WERI-Rb-1 (cell line): ENCODE results near the gene IDH3G.
"Not testable (repeated sequence)": the region's sequence is repeated elsewhere in the genome, so short reads cannot be mapped to it uniquely, and the experiment has no call there.

Experiments
- DNase-seq: peaks from one replicate; pipeline ENCODE4 v3.0.0-alpha.2; 2020
- H3K27ac ChIP-seq: fragments of 250-450 bp; sonication (Bioruptor Pico); 2 replicates; pipeline ENCODE4 v1.5.1; 2020; ENCODE audit warnings: mild to moderate bottlenecking, moderate library complexity
- H3K27me3 ChIP-seq: fragments of 250-450 bp; sonication (Bioruptor Pico); 2 replicates; pipeline ENCODE4 v1.5.1; 2021; ENCODE audit warnings: mild to moderate bottlenecking, low read depth, moderate library complexity; ENCODE audit not compliant: insufficient read depth, severe bottlenecking
- H3K36me3 ChIP-seq: fragments of 250-450 bp; sonication (Bioruptor Pico); 2 replicates; pipeline ENCODE4 v1.5.1; 2020; ENCODE audit warnings: mild to moderate bottlenecking, moderate library complexity
- H3K4me3 ChIP-seq: 2 replicates; pipeline ENCODE4 v1.5.1; 2011; ENCODE audit warnings: low read depth, mild to moderate bottlenecking, control low read depth, low read length
- H3K9me3 ChIP-seq: fragments of 250-450 bp; sonication (Bioruptor Pico); 2 replicates; pipeline ENCODE4 v1.5.1; 2021; ENCODE audit warnings: mild to moderate bottlenecking, moderate library complexity; ENCODE audit not compliant: severe bottlenecking
- CTCF ChIP-seq: IDR thresholded peaks from 2 replicates; pipeline ENCODE4 v1.5.1; 2011; ENCODE audit warnings: low read depth, mild to moderate bottlenecking, control low read depth, inconsistent platforms, low read length

The IDH3G gene

DNA sequence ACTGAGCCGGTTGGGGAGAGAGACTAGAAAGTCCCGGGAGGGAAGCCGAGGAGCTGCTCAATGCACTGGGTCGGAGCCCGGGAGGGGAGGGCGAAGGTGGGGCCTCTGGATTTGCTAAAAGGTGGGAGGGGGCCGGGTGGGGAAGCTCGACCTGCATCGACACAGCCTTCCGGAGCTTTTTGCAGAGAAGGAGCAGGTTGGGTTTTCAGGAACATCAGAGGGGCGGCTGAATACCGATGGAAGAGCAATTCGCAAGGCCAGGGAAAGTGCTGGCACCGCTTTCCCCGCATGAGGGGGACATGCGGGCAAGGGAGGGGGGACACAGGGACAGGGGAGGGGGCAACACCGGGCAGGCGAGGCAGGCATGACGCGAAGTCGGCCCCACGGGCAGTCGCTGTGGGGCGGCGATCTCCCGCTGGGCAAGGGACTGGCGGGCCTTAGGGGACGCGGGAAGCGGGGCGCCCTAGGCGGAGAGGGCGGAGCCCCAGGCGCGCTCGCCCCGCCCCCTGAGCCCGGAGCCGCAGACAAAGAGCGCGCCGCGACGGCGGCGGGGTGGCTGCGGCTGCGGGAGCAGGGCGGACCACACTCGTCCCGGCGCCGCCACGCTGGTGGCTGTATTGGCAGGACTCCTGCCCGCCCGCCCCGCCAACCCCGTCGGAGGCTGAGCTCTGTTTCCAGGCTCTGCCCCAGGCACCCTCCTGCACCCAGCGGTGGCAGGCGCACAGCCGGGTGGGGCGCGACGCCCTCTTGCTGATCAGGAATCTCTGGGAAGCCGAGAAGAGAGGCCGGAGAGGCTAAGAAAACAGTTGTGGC lies 24.6 kb upstream of the IDH3G start:
- Histone ChIP-seq H3K4me3 (peak overlapping the region; percentile 53), H3K36me3 (no peaks in the 10 kb centered on the region), H3K27ac (peak overlapping the region; percentile 85), H3K9me3 (no peaks in the 10 kb centered on the region), H3K27me3 (peaks cover 12% of the 10 kb centered on the region)
- DNase-seq, result peak; percentile 79
- TF ChIP-seq CTCF, result 0 out of 2 replicates have a peak, but pooled peaks have one; percentile 1

- not testable (repeated sequence) for DNase-seq, H3K9me3 ChIP-seq, H3K27ac ChIP-seq, H3K36me3 ChIP-seq, H3K4me3 ChIP-seq
- peaks cover 12% of the 10 kb centered on the region for H3K27me3 ChIP-seq
Observed at GRCh38 chrX:153818064-153818463, 23.9 kb upstream of the IDH3G start.

- TF ChIP-seq CTCF, result no peak
- H3K27me3 ChIP-seq, result peaks cover 12% of the 10 kb centered on the region
- H3K9me3 ChIP-seq, result no peaks in the 10 kb centered on the region
- no peak overlapping the region for H3K27ac ChIP-seq
- no peak for DNase-seq
- H3K4me3 ChIP-seq, result no peak overlapping the region
- H3K36me3 ChIP-seq, result no peaks in the 10 kb centered on the region
Observed at GRCh38 chrX:153816831-153817690, 22.9 kb upstream of the IDH3G start.

DNA sequence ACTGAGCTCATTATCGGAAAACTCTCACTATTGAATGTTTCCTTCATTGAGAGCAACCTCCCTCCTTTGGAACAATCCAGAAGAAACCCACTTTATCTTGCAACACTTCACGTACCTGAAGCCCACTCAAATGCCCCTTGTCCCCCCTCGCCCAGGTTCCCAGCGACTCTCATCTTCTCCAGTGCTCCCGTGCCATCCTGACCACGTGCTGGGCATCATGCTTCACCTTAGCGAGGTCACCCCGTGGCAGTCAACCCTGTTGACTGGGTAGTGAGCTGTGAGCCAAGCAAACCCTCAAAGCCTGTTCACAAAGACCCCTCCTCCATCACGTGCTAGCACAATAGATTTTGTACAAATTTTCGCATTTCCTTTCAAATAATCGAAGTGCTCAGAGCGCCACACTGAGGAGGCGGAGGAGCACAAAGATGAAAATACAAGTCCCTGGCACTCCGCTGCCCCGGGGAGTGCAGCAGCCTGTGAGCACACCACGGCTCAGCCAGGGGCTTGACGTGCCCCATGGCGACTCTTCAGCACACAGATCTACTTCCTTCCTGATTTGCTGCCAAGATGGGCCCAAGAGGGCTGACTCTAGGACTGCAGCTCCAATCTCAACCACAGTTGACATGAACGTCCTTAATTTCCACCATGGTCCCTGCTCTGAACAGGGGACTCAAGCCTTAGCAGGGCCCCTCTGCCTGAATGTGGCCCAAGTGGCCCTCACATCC lies 20.6 kb upstream of the IDH3G start:
- H3K27ac ChIP-seq, result no peak overlapping the region
- no peaks in the 10 kb centered on the region for H3K9me3 ChIP-seq
- no peak overlapping the region for H3K4me3 ChIP-seq
- peaks cover 22% of the 10 kb centered on the region for H3K27me3 ChIP-seq
- TF ChIP-seq CTCF, result no peak
- DNase-seq, result no peak
- H3K36me3 ChIP-seq, result no peaks in the 10 kb centered on the region

DNA sequence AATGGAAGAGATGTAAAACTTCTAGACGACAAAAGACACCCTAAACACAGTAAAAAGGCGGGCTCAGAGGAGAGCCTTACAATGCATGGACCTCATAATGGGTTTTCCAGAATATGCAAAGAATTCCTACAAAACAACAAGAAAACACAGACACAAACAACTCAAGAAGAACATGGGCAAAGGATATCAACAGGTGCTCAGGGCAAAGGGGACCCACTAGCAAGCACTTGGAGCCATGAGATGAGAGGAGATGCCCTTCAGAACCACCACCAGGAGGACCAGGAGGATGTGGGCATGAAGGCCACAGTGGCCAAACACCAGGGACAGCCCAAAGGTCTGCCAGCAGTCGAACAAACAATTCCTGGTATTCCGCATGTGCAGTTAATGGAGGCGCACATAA lies 19.0 kb upstream of the IDH3G start:
- TF ChIP-seq CTCF, result no peak
- H3K4me3 ChIP-seq, result no peak overlapping the region
- H3K27me3 ChIP-seq, result peaks cover 16% of the 10 kb centered on the region
- no peak for DNase-seq
- no peaks in the 10 kb centered on the region for H3K36me3 ChIP-seq
- H3K27ac ChIP-seq, result no peak overlapping the region
- no peaks in the 10 kb centered on the region for H3K9me3 ChIP-seq

- no peaks in the 10 kb centered on the region for H3K9me3 ChIP-seq
- no peak for TF ChIP-seq CTCF
- no peak overlapping the region for H3K4me3 ChIP-seq
- no peak for DNase-seq
- no peaks in the 10 kb centered on the region for H3K36me3 ChIP-seq
- peaks cover 12% of the 10 kb centered on the region for H3K27me3 ChIP-seq
- no peak overlapping the region for H3K27ac ChIP-seq
Observed at GRCh38 chrX:153812220-153812619, 18.0 kb upstream of the IDH3G start.
